GM19099 (cell line): ENCODE results near the gene DPP9.

ENCODE experiments used
- POLR2A ChIP-seq: IDR thresholded peaks from 3 replicates; pipeline ENCODE4 v1.6.1; 2011; ENCODE audit warnings: low read depth; ENCODE audit not compliant: insufficient read length; ENCODE audit errors: extremely low read depth

DPP9 gene

DNA sequence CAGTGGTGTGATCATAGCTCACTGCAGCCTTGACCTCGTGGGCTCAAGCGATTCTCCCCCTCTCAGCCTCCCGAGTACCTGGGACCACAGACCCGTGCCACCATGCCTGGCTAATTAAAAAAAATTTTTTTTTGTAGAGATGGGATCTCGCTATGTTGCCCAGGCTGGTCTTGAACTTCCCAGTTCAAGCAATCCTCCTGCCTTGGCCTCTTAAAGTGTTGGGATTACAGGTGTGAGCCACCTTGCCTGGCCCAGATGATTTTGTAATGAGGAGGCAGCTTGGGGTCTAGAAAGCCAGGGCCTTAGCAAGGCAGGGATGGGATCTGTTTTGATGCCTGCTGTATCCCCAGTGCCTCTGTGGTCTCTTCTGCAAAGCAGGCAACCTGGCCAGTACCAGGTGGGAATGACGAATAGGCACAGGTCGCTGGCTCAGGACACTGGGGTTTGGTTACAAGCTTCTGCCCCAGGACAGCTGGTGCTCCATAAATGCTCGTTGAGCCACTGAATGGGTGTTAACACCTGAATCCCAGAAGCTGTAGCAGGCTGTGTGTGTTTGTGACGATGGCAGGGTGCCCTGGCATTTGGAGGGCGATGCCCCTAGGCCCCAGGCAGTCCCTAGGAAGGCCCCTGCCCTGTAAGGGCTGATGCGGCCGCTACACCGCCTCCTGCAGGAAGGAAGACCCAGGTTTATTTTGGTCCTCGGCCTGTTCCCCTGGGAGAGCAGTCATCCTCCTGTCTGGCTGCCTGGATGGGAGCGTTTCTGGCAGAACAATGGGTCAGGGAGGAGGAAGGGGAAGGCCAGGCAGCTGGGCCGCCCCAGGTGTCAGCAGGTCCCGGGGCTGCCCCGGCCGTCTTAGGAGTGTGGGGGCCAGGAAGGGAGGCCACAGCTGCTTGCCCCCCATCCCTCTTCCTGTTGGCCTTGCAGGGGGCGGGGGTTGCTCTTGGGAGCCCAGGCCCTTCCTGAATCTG is 75.7 kb downstream of the DPP9 start:
- TF ChIP-seq POLR2A: no peak

DNA sequence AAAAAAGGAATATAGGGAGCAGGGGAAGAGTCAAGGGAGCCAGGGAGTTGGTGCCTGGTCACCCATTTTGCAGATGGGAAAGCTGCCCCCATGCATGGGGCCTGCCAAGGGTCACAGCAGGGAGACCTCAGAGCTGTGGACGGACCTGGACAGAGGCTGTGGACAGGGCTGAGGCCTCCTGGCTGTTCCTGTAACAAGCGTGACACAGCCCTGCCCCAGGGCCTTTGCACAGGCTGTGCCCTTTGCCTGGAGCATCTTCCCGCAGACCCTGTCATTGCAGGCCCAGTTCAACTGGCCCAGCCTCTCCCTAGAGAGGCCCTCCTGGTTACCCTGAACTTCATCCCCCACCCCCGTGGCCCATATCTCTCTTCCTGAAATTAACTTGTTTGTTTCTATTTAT is 77.9 kb downstream of the DPP9 start:
- TF ChIP-seq POLR2A: no peak

DNA sequence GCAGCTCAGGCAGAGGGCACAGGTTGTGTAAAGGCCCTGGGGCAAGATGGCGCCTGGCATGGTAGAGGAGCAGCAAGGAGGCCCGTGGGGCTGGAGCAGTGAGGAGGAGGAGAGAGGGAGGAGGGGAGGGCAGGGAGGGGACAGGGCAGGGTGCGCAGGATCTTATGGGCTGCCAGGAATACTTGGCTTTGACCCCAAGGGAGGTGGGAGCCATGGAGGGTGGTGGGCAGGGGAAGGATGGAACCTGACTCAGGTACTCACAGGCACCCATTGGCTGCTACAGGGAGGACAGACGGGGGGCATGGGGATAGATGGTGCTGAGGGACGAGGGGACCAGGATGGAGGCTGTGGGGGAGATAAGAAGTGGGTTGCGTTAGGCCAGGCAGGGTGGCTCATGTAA is 81.0 kb downstream of the DPP9 start:
- no peak for TF ChIP-seq POLR2A

DNA sequence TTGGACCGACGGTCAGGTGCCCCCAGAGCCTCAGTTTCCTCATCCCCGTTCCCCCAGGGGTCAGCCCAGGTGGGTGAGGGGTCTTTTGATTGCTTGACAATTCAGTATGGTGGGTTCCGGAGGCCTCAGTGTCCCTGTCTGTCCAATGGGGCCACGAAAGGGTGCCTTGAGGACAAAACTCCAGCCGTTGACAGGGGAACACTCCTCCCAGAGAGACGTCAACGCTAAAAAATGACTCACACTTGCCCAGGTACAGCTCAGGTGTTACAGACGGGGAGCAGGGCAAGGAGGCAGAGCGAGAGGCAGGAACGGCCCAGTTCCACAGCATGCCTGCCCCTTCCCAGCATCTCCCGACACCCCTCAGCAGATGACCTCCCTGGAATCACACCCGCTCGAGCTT is 82.5 kb downstream of the DPP9 start:
- TF ChIP-seq POLR2A: no peak

DNA sequence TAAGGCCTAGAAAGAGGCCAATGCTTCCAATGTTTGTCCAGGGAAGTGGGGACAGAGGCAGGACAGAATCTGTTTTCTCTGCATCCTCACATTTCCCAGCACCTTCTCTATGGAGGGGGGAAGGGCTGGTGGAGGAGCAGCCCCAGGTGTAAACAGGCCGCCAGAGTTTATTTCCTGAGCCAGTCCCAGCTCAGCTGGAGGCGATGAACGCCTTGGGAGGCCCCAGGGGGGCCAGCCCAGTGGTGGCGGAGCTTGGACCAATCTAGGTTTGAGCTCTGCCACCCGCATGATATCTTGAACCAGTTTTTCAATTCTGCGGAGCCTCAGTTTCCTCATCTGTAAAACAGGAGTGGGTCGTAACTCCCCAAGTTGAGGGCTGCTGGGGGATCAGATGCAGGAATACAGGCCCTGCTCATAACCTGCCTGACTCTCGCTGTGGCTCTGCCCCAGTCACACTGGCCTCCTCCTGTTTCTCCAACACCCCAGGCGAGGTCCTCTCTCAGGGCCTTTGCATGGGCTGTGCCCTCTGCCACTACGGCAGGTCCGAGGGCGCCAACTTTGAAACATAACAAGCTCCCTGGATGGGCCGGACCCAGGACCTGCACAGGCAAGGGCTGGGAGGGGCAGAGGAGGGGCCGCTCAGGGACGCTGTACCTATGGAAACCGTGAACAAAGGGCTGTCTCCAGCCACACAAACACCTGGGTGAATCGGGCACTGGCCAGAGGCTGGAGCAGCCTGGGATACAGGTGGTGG is 83.2 kb downstream of the DPP9 start:
- TF ChIP-seq POLR2A: no peak

DNA sequence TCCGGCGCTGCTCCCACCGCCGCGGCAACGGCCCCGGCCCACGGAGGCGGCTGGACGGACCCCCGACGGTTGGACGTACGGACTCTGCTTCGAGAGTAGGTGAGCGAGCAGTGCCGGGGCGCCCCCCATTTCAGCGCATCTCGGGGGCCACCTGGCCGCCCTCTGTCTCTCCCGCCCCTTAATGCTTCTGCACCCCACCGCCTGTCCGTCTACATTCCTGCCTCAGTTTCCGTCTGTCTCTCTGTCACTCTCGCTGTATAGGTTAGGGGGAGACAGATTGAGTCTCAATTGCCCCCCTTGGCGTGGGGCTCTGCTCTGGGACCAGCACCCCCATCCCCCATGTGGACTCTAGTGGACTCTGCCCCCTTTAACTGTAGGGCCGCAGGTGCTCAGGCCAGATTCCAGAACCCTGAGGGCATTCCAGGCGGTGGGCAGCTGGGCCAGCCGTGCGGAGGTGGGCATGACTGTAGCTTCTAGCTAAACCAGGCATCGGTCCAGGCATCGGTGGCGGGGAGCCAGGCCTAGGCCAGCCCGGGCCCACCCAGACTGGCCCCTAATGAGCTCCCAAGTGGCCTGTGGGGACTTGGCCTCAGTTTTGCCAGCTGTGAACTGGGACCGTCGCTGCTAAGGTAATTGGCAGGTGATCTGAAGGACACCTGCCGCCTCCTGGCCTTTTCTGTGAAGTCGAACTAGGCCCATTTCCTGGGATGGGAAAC is 84.0 kb downstream of the DPP9 start:
- no peak for TF ChIP-seq POLR2A

DNA sequence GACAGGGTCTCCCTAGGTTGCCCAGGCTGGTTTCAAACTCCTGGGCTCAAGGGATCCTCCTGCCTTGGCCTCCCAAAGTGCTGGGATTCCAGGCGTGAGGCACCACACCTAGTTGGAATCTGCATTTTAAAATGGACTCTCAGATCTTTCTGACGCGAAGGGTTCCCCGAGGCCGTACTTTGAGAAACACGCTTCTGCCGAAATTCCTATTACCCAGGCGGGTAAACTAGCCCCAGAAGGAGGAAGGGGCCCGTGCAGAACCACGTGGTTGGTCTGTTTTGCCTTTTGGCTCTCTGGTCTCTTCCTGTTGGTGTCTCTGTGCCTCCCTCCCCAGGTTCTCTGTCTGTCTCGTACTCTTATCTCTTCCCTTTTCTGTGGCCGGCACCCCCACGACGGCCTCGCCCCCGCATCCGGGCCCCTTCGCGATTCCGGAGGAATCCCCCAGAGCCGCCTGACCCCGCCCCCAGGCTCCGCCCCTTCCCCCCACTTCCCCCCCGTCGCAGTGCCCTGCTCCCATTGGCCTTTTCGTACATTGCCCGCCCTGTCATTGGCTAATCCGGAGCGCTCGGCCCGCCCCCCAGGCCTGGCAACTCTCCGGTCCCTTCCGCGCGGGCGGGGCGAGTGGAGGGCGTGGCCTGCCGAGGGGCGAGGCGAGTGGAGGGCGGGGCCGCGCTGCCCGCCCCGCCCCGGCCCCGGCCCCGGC is 84.7 kb downstream of the DPP9 start, which contains the start of gene TNFAIP8L1:
Gene TNFAIP8L1, plus strand, starts transcription at position 689 of the 703 bp plus-strand sequence. CDS start 12,354 bp downstream, outside the sequence.
- TF ChIP-seq POLR2A: peak; percentile 28

DNA sequence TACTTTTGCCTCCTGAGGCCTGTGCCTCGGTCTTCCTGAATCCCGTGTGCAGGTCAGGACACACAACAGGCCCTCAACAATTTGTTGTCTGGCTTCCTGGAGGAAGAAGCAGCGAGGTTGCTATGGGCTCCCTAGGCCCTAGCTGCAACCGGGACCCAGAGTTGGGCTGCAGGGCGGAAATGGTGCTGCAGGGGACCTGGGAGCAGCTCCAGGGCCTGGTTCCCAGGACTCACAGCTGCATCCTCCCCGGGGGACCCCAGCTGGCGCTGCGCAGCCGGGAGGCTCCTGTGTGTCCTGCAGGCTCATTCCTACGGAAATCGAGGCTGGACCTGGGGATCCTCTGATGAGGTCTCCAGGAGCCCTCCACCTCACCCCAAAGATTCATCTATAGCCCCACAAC is 85.3 kb downstream of the DPP9 start:
- no peak for TF ChIP-seq POLR2A

DNA sequence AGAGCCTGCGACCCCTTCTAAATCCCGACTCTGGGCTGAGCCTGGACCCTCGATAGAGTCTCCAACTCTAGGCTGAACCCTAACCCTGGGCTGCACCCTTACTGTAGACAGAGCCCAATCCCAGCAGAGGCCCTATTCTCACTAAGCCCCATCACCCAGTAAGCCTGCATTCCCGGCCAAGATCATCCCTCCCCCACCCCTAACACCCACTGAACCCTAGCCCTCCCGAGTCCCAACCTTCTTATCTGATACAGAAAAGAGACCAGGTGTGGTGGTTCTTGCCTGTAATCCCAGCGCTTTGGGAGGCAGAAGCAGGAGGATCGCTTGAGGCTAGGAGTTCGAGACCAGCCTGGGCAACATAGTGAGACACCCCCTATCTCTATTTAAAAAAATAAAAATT is 86.9 kb downstream of the DPP9 start:
- TF ChIP-seq POLR2A: no peak

DNA sequence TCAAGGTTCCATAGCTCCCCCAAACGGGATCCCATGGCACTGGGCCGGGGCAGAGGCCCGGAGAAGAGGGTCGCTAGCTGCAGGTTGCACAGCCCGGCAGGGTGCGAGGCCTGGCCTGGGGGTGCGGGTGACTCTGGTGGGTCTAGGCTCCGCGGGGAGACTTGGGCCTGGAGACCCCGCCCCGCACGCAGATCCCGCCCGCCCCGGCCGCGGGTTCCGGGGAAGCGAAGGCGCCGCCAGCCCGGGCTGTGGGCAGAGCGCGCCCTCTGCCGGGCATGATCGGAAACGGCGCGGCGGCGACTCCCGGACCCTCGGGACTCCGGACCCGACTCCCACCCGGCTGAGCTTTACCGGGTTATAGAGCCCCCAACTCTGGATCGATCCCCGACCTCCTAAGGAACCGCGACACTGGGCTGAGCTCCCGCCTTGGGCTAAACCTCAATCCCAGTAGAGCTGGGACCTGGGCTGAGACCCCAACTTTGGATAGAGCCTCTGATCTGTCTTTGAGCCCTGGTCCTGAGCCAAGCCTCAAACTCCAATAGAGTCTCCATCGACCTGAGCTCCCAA is 87.4 kb downstream of the DPP9 start:
- TF ChIP-seq POLR2A: no peak

DNA sequence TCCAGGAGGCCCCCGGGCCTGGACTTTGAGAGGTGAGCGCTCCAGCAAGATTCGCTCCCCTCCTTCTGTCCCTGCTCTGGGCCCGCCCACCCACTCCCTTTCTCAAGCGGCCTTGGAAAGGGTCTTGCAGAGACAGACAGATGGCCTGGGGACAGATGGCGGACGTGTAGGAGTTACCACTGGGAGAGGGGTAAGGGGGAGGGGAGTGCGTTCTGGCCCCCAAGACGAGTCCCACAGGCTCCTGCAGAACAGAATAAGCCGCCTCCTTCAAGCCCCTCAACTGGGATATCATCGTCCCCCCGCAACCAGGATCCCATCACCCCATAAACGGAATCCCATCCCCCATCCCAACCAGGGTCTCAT is 87.9 kb downstream of the DPP9 start:
- no peak for TF ChIP-seq POLR2A

DNA sequence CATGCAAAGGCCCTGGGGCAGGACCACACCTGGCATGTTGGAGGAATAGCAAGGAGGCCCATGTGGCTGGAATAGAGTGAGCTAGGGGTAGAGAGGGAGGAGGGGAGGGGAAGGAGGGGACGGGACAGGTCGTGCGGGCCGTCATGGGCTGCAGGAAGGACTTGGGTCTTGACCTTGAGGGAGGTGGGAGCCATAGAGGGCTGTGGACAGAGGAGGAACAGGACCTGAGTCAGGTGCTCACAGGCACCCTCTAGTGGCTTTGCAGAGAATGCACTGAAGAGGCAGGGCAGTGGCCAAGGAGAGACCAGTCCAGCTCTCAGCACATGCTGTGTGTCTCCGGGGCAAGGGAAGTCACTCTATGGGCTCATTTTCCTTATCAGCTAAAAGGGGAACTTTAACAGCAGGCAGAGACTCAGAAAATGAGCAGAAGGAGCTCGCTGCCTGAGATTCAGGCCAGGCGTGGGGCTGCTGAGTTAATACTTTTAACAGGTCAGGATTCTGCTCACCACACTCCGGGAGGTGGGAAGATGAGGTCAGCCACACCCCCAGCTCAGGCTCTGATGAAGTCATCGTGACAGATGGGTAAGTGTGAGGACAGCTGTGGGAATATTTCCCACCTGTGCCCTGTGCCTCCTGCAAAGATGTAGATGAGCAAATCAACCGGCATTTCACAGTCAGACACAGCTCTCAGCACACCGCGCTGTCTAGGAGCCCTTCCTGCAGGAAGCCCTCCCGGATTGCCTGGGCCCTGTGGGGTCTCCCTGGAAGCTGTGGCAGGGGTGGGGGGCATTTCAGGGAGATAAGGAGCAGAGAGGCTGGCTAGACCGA is 90.3 kb downstream of the DPP9 start:
- TF ChIP-seq POLR2A: no peak
